ENCODE measurements around the gene ARHGAP44.

DNA sequence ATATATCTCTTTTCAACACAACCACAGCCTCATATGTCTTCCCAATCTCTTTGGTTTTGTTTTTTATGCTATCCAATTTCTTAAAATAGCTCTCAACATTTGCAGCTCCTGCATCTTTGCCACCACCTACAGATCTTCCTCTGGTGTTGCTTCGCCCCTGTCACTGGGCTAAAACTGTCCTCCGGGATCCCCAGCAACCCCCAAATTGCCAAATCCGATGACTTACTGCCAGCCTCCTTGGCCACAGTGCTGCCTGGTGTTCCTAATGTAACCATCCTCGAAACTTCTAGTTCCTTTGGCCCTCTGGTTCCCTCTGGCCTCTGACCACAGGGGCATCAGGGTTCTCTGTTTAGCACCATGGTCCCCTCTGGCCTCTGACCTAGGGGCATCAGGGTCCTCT lies 157.7 kb downstream of the ARHGAP44 start:
- TF ChIP-seq CTCF (IDR thresholded peaks at IDR 0.05), result no peak
- no peak for TF ChIP-seq POLR2A (IDR thresholded peaks at IDR 0.05)

Data from thyroid gland (tissue), 4 donors.